Measurements from ENCODE around the gene PDILT.

- TF ChIP-seq, protein P1, sequence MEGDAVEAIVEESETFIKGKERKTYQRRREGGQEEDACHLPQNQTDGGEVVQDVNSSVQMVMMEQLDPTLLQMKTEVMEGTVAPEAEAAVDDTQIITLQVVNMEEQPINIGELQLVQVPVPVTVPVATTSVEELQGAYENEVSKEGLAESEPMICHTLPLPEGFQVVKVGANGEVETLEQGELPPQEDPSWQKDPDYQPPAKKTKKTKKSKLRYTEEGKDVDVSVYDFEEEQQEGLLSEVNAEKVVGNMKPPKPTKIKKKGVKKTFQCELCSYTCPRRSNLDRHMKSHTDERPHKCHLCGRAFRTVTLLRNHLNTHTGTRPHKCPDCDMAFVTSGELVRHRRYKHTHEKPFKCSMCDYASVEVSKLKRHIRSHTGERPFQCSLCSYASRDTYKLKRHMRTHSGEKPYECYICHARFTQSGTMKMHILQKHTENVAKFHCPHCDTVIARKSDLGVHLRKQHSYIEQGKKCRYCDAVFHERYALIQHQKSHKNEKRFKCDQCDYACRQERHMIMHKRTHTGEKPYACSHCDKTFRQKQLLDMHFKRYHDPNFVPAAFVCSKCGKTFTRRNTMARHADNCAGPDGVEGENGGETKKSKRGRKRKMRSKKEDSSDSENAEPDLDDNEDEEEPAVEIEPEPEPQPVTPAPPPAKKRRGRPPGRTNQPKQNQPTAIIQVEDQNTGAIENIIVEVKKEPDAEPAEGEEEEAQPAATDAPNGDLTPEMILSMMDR (IDR thresholded peaks at IDR 0.05) = no peak
- no peak for TF ChIP-seq POLR2A (IDR thresholded peaks at IDR 0.05)
Observed at GRCh38 chr16:20332411-20332810, 72.1 kb downstream of the PDILT start.

All from lower leg skin (tissue), 3 donors.